H9 (cell line): ENCODE results near the gene ADAMTS17. TPM values are rescaled to one million over a fixed set of nuclear protein-coding genes. Genes with fewer than 3 reads are reported as not detected.

ENCODE experiments used
- DNase-seq: peaks from one replicate; pipeline ENCODE4 v3.0.0-alpha.2; 2017
- H2AFZ ChIP-seq: one replicate; pipeline ENCODE4 v1.6.1; 2013; ENCODE audit warnings: mild to moderate bottlenecking, low read length, control low read depth, moderate library complexity
- H2AK5ac ChIP-seq: 2 replicates; pipeline ENCODE4 v1.6.1; 2013; ENCODE audit warnings: low read length, control low read depth, mixed read lengths; ENCODE audit not compliant: insufficient read length
- H2BK120ac ChIP-seq: one replicate; pipeline ENCODE4 v1.6.1; 2013; ENCODE audit warnings: low read depth, mild to moderate bottlenecking, low read length, control low read depth, inconsistent platforms; ENCODE audit not compliant: poor library complexity, severe bottlenecking
- H2BK12ac ChIP-seq: 2 replicates; pipeline ENCODE4 v1.6.1; 2013; ENCODE audit warnings: low read length, control low read depth, mixed read lengths, low read depth; ENCODE audit not compliant: insufficient read length
- H2BK15ac ChIP-seq: 2 replicates; pipeline ENCODE4 v1.6.1; 2013; ENCODE audit warnings: low read depth, low read length, control low read depth
- H2BK20ac ChIP-seq: one replicate; pipeline ENCODE4 v1.6.1; 2013; ENCODE audit warnings: low read depth, mild to moderate bottlenecking, low read length, control low read depth, inconsistent platforms; ENCODE audit not compliant: poor library complexity, severe bottlenecking
- H2BK5ac ChIP-seq: 2 replicates; pipeline ENCODE4 v1.6.1; 2013; ENCODE audit warnings: low read length, control low read depth, mixed read lengths; ENCODE audit not compliant: insufficient read length
- H3K14ac ChIP-seq: 2 replicates; pipeline ENCODE4 v1.6.1; 2013; ENCODE audit warnings: low read length, control low read depth; ENCODE audit not compliant: insufficient read depth
- H3K18ac ChIP-seq: 2 replicates; pipeline ENCODE4 v1.6.1; 2013; ENCODE audit warnings: low read depth, mild to moderate bottlenecking, mixed read lengths, low read length, control low read depth; ENCODE audit not compliant: insufficient read length
- H3K23ac ChIP-seq: 2 replicates; pipeline ENCODE4 v1.6.1; 2013; ENCODE audit warnings: low read length, control low read depth, mixed read lengths, low read depth; ENCODE audit not compliant: insufficient read length
- H3K23me2 ChIP-seq: 2 replicates; pipeline ENCODE4 v1.6.1; 2013; ENCODE audit warnings: low read depth, mild to moderate bottlenecking, mixed read lengths, low read length, control low read depth; ENCODE audit not compliant: insufficient read length, poor library complexity, severe bottlenecking
- H3K27ac ChIP-seq: 2 replicates; pipeline ENCODE4 v1.5.1; 2013; ENCODE audit warnings: low read length, control low read depth, mixed read lengths, low read depth; ENCODE audit not compliant: insufficient read length
- H3K27me3 ChIP-seq: 2 replicates; pipeline ENCODE4 v1.6.1; 2013; ENCODE audit warnings: low read length, control low read depth, inconsistent platforms; ENCODE audit not compliant: insufficient read depth
- H3K4ac ChIP-seq: 2 replicates; pipeline ENCODE4 v1.6.1; 2013; ENCODE audit warnings: low read depth, mild to moderate bottlenecking, control low read depth, inconsistent platforms, low read length, moderate library complexity
- H3K4me1 ChIP-seq: 2 replicates; pipeline ENCODE4 v1.6.1; 2013; ENCODE audit warnings: low read length, control low read depth, inconsistent platforms; ENCODE audit not compliant: insufficient read depth
- H3K4me2 ChIP-seq: 2 replicates; pipeline ENCODE4 v1.6.1; 2013; ENCODE audit warnings: low read length, control low read depth, mixed read lengths; ENCODE audit not compliant: insufficient read length, insufficient read depth
- H3K56ac ChIP-seq: 2 replicates; pipeline ENCODE4 v1.6.1; 2013; ENCODE audit warnings: low read depth, mild to moderate bottlenecking, mixed read lengths, low read length, control low read depth; ENCODE audit not compliant: insufficient read length
- H3K79me1 ChIP-seq: 2 replicates; pipeline ENCODE4 v1.6.1; 2013; ENCODE audit warnings: low read depth, mild to moderate bottlenecking, moderate library complexity, low read length, control low read depth, inconsistent platforms; ENCODE audit not compliant: insufficient read depth, poor library complexity, severe bottlenecking
- H3K79me2 ChIP-seq: 2 replicates; pipeline ENCODE4 v1.6.1; 2013; ENCODE audit warnings: low read length, control low read depth, inconsistent platforms; ENCODE audit not compliant: insufficient read depth
- H3K9ac ChIP-seq: 2 replicates; pipeline ENCODE4 v1.6.1; 2013; ENCODE audit warnings: low read length, control low read depth, mixed read lengths; ENCODE audit not compliant: insufficient read length; ENCODE audit errors: extremely low read depth
- H3K9me3 ChIP-seq: one replicate; pipeline ENCODE4 v1.6.1; 2013; ENCODE audit warnings: low read depth, low read length, inconsistent platforms; ENCODE audit not compliant: control insufficient read depth
- H3T11ph ChIP-seq: one replicate; pipeline ENCODE4 v1.6.1; 2013; ENCODE audit warnings: mild to moderate bottlenecking, low read length, control low read depth, inconsistent platforms
- H4K20me1 ChIP-seq: one replicate; pipeline ENCODE4 v1.6.1; 2013; ENCODE audit not compliant: control insufficient read depth, insufficient read length, insufficient read depth
- H4K5ac ChIP-seq: 2 replicates; pipeline ENCODE4 v1.6.1; 2013; ENCODE audit warnings: low read depth, mild to moderate bottlenecking, mixed read lengths, low read length, control low read depth; ENCODE audit not compliant: insufficient read length
- H4K8ac ChIP-seq: replicated peaks from 2 replicates; pipeline ENCODE4 v1.6.1; 2013; ENCODE audit warnings: low read length, control low read depth, mixed read lengths, low read depth; ENCODE audit not compliant: insufficient read length
- H4K91ac ChIP-seq: 2 replicates; pipeline ENCODE4 v1.6.1; 2013; ENCODE audit warnings: low read depth, mild to moderate bottlenecking, moderate library complexity, mixed read lengths, low read length, control low read depth; ENCODE audit not compliant: insufficient read length
- H3K27ac Mint-ChIP-seq, 3 experiments: 2 replicates in 2 of 3; 3 replicates in 1 of 3; pipeline ENCODE4 v1.8.0; 2020 to 2021; ENCODE audit warnings: mixed read lengths in 3 of 3, mild to moderate bottlenecking in 1 of 3, moderate library complexity in 1 of 3
- H3K27me3 Mint-ChIP-seq: 2 replicates; pipeline ENCODE4 v1.8.0; 2021; ENCODE audit warnings: low read depth, mild to moderate bottlenecking, moderate library complexity, mixed read lengths
- H3K36me3 Mint-ChIP-seq, 3 experiments: 2 replicates in 2 of 3; 3 replicates in 1 of 3; pipeline ENCODE4 v1.8.0; 2020 to 2021; ENCODE audit warnings: low read depth in 3 of 3, mixed read lengths in 3 of 3; ENCODE audit not compliant: insufficient read depth in 1 of 3
- H3K4me1 Mint-ChIP-seq, 2 experiments: 2 replicates each; pipeline ENCODE4 v1.8.0; 2020; ENCODE audit warnings: mixed read lengths in 2 of 2
- H3K4me3 Mint-ChIP-seq, 2 experiments: 2 replicates in 1 of 2; 3 replicates in 1 of 2; pipeline ENCODE4 v1.8.0; 2020 to 2021; ENCODE audit warnings: mild to moderate bottlenecking in 2 of 2, mixed read lengths in 2 of 2, moderate library complexity in 1 of 2
- H3K9me3 Mint-ChIP-seq, 2 experiments: 2 replicates in 1 of 2; 3 replicates in 1 of 2; pipeline ENCODE4 v1.8.0; 2020; ENCODE audit warnings: mild to moderate bottlenecking in 2 of 2, mixed read lengths in 2 of 2, moderate library complexity in 1 of 2
- WGBS: extraction: QIAGEN DNeasy Blood & Tissue Kit; methylation state at CpG from one replicate; pipeline ENCODE4 v1.1.7; 2013; ENCODE audit warnings: missing lambda C conversion rate, low lambda C conversion rate, mixed read lengths; ENCODE audit not compliant: insufficient read length; ENCODE audit errors: extremely low coverage; 5-methylcytosine and 5-hydroxymethylcytosine counted together
- total RNA-seq: library from RNA; stranded (reverse); gene quantifications from 2 replicates; pipeline ENCODE4 v1.2.1, GENCODE V29; 2021
- TF ChIP-seq, protein P1 (sequence below): fragments of 200-600 bp; sonication (generic); conservative IDR thresholded peaks from 3 replicates; pipeline ENCODE4 v1.8.0; 2021; ENCODE audit warnings: antibody characterized with exemption, mild to moderate bottlenecking

The ADAMTS17 gene
- total RNA-seq, 1 experiment from 2014 or later: 2.9 TPM

DNA sequence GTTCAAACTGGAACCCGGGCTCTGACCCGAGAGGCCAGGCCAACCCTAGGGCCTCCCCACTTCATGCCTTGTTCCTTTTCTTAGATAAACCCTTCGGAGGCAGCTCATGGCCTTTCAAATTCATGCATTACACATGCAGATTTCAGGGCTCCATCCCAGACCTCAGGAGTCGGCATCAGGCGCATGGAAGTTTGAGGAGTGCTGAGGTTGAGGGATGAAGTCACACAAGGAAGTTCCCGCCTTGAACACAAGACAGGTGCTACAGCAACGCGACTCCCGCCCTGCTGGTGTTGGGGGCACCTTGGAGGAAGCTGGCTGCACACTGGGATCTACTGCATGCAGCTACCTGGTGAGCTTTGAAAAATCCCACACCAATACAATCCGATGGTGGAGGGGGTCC, 363.3 kb downstream of the ADAMTS17 start:
- no peaks in the 10 kb centered on the region for H3K27me3 ChIP-seq
- no peak overlapping the region for H3K4me2 ChIP-seq
- H3T11ph ChIP-seq: no peak overlapping the region
- no peak overlapping the region for H2BK120ac ChIP-seq
- no peaks in the 10 kb centered on the region for H3K79me1 ChIP-seq
- H3K27ac ChIP-seq: no peak overlapping the region
- no peak overlapping the region for H3K23ac ChIP-seq
- no peak overlapping the region for H2BK20ac ChIP-seq
- H3K9ac ChIP-seq: no peak overlapping the region
- Mint-ChIP-seq H3K9me3 (no peaks in the 10 kb centered on the region), H3K27me3 (peaks cover 12% of the 10 kb centered on the region), H3K27ac (peak overlapping the region in 1 of 3 experiments; percentile 87; a peak in 2 of 7 replicates), H3K36me3 (no peaks in the 10 kb centered on the region; a peak in 1 of 7 replicates), H3K4me1 (peaks cover 32 to 39% of the 10 kb centered on the region in 2 experiments), H3K4me3 (no peak overlapping the region)
- H3K23me2 ChIP-seq: no peaks in the 10 kb centered on the region
- H3K56ac ChIP-seq: no peak overlapping the region
- no peak overlapping the region for H4K91ac ChIP-seq
- no peak overlapping the region for H4K5ac ChIP-seq
- no peak overlapping the region for H4K8ac ChIP-seq
- peaks cover 4% of the 10 kb centered on the region; the same call in 1 of the 2 replicates for H3K4me1 ChIP-seq
- no peaks in the 10 kb centered on the region for H3K9me3 ChIP-seq
- TF ChIP-seq, protein P1, sequence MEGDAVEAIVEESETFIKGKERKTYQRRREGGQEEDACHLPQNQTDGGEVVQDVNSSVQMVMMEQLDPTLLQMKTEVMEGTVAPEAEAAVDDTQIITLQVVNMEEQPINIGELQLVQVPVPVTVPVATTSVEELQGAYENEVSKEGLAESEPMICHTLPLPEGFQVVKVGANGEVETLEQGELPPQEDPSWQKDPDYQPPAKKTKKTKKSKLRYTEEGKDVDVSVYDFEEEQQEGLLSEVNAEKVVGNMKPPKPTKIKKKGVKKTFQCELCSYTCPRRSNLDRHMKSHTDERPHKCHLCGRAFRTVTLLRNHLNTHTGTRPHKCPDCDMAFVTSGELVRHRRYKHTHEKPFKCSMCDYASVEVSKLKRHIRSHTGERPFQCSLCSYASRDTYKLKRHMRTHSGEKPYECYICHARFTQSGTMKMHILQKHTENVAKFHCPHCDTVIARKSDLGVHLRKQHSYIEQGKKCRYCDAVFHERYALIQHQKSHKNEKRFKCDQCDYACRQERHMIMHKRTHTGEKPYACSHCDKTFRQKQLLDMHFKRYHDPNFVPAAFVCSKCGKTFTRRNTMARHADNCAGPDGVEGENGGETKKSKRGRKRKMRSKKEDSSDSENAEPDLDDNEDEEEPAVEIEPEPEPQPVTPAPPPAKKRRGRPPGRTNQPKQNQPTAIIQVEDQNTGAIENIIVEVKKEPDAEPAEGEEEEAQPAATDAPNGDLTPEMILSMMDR: no peak
- no peak overlapping the region for H2BK15ac ChIP-seq
- H2BK5ac ChIP-seq: no peak overlapping the region
- no peak overlapping the region for H3K18ac ChIP-seq
- no peaks in the 10 kb centered on the region for H4K20me1 ChIP-seq
- no peak overlapping the region for H2AFZ ChIP-seq
- H2AK5ac ChIP-seq: no peak overlapping the region
- no peaks in the 10 kb centered on the region for H3K79me2 ChIP-seq
- H3K14ac ChIP-seq: no peak overlapping the region
- peak; percentile 59 for DNase-seq
- no peak overlapping the region for H3K4ac ChIP-seq
- no CpG with 5 or more reads among the region's 10 CpGs for WGBS
- no peak overlapping the region for H2BK12ac ChIP-seq
